Measurements from ENCODE around the gene NRP2. TPM values are rescaled to one million over a fixed set of nuclear protein-coding genes. Genes with fewer than 3 reads are reported as not detected.
A peak's percentile ranks its signal among the peaks of the same experiment; 100 is the strongest.

The NRP2 gene
- total RNA-seq, 1 donor from 2014 or later, result 76.7 TPM

- H3K36me3 ChIP-seq (ENCODE audit: insufficient read depth, low read length), result no peaks in the 10 kb centered on the region
- H3K9ac ChIP-seq (ENCODE audit: low read length), result no peak overlapping the region
- H3K4me1 ChIP-seq (ENCODE audit: insufficient read depth, low read length), result peaks cover 4% of the 10 kb centered on the region
- no peak for DNase-seq (ENCODE audit: low read depth)
- Mint-ChIP-seq H3K36me3 (ENCODE audit: low read depth, unreplicated experiment) (no peaks in the 10 kb centered on the region), H3K27me3 (ENCODE audit: low read depth, unreplicated experiment) (no peaks in the 10 kb centered on the region), H3K27ac (ENCODE audit: unreplicated experiment) (no peak overlapping the region), H3K4me3 (ENCODE audit: unreplicated experiment) (no peak overlapping the region), H3K9me3 (ENCODE audit: unreplicated experiment) (peaks cover 1% of the 10 kb centered on the region), H3K4me1 (ENCODE audit: low read depth, unreplicated experiment) (peaks cover 7% of the 10 kb centered on the region)
- H4K20me1 ChIP-seq (ENCODE audit: insufficient read depth, low read length), result no peaks in the 10 kb centered on the region
- no peak overlapping the region for H3K4me2 ChIP-seq (ENCODE audit: low read length)
- TF ChIP-seq CTCF (IDR thresholded peaks at IDR 0.05; ENCODE audit: insufficient read depth, low read depth, low read length), result no peak
- no peak for TF ChIP-seq EZH2 (IDR thresholded peaks at IDR 0.05; ENCODE audit: insufficient read depth, low read length)
- H3K9me3 ChIP-seq (ENCODE audit: insufficient read depth, low read depth, low read length), result no peaks in the 10 kb centered on the region
- no peak overlapping the region for H3K27ac ChIP-seq (ENCODE audit: low read depth, low read length)
- H2AFZ ChIP-seq (ENCODE audit: low read depth, low read length), result no peak overlapping the region
- H3K27me3 ChIP-seq (ENCODE audit: insufficient read depth, low read length), result no peaks in the 10 kb centered on the region
- H3K4me3 ChIP-seq (ENCODE audit: insufficient read depth, low read depth, low read length), result no peak overlapping the region
- no peaks in the 10 kb centered on the region for H3K79me2 ChIP-seq (ENCODE audit: insufficient read depth, low read length)
- FAIRE-seq, result no peak
These were observed 41.6 kb upstream of the NRP2 start for GRCh38 chr2:205640716-205641115.

DNA sequence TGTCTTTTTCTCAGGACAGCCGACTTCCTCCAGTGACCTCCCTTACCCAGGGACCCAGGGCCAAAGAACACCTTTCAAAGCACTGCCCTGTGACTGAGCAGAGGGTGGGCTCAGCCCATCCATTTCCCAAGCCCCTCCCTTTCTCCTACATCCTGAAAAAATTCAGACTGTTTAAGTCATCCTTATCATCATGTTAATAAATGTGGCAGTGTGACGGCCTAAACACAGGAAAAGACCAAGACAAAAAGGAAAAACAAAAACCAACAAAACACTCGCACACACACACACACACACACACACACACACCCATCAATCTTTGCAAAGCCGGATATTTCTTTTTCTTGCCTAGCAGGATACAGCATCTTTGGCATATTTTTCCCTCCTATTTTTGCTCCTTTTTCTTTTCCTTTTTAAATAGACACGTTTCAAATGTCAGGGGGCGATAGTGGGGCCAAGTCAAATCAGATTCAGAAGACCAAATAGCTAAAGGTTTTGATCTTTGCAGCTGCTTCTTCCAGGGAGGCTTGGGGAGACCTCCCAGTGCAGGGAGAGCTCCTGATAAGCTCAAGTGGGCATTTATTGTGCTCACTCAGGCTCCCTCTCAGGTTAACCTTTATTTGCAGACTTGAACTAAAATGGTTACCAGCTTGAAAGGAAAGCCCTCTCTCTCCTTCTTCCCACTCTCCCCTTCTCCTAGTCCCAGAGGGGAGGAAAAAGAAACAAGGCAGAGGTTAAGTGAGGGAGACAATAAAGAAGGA is 39.5 kb upstream of the NRP2 start:
- no peak overlapping the region for H3K27ac Mint-ChIP-seq (ENCODE audit: unreplicated experiment)
- peaks cover 1% of the 10 kb centered on the region for H3K9me3 Mint-ChIP-seq (ENCODE audit: unreplicated experiment)
- H3K27me3 Mint-ChIP-seq (ENCODE audit: low read depth, unreplicated experiment), result no peaks in the 10 kb centered on the region
- FAIRE-seq (no peak), DNase-seq (ENCODE audit: low read depth) (no peak)
- TF ChIP-seq EZH2 (IDR thresholded peaks at IDR 0.05; ENCODE audit: insufficient read depth, low read length) (no peak), CTCF (IDR thresholded peaks at IDR 0.05; ENCODE audit: insufficient read depth, low read depth, low read length) (no peak)
- Histone ChIP-seq H3K36me3 (ENCODE audit: insufficient read depth, low read length) (no peaks in the 10 kb centered on the region), H3K27me3 (ENCODE audit: insufficient read depth, low read length) (no peaks in the 10 kb centered on the region), H3K9ac (ENCODE audit: low read length) (no peak overlapping the region), H3K4me2 (ENCODE audit: low read length) (no peak overlapping the region), H3K4me1 (ENCODE audit: insufficient read depth, low read length) (peaks cover 4% of the 10 kb centered on the region), H3K79me2 (ENCODE audit: insufficient read depth, low read length) (no peaks in the 10 kb centered on the region), H3K27ac (ENCODE audit: low read depth, low read length) (no peak overlapping the region), H3K9me3 (ENCODE audit: insufficient read depth, low read depth, low read length) (no peaks in the 10 kb centered on the region), H3K4me3 (ENCODE audit: insufficient read depth, low read depth, low read length) (no peak overlapping the region), H2AFZ (ENCODE audit: low read depth, low read length) (no peak overlapping the region), H4K20me1 (ENCODE audit: insufficient read depth, low read length) (no peaks in the 10 kb centered on the region)
- H3K36me3 Mint-ChIP-seq (ENCODE audit: low read depth, unreplicated experiment), result no peaks in the 10 kb centered on the region
- peaks cover 7% of the 10 kb centered on the region for H3K4me1 Mint-ChIP-seq (ENCODE audit: low read depth, unreplicated experiment)
- H3K4me3 Mint-ChIP-seq (ENCODE audit: unreplicated experiment), result no peak overlapping the region

DNA sequence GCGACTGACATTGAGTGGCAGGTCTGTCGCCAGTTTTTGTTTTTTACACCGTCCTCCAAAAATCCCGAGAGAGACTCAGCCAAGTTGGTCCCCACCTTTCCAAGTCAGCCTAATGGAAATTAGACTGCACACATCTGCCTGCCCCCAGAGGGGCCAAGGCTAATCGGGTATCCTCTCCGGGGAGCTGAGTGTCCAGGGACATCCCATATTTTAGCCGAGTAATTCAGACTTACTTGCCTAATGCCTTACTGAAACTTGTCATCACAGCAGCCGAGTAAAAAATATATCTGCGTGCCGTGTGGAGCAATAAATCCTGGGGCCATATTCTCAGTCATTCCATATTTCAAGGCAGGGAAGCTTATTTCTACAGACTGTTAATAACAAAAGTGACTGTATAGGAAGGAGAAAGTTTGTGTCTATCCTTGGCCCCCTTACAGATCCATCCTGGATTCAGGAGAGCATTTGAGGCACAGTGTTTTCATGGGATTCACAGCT is 38.9 kb upstream of the NRP2 start:
- Mint-ChIP-seq H3K4me3 (ENCODE audit: unreplicated experiment) (no peak overlapping the region), H3K27me3 (ENCODE audit: low read depth, unreplicated experiment) (no peaks in the 10 kb centered on the region), H3K9me3 (ENCODE audit: unreplicated experiment) (peaks cover 1% of the 10 kb centered on the region), H3K4me1 (ENCODE audit: low read depth, unreplicated experiment) (peaks cover 7% of the 10 kb centered on the region), H3K27ac (ENCODE audit: unreplicated experiment) (no peak overlapping the region), H3K36me3 (ENCODE audit: low read depth, unreplicated experiment) (no peaks in the 10 kb centered on the region)
- Histone ChIP-seq H2AFZ (ENCODE audit: low read depth, low read length) (no peak overlapping the region), H3K27ac (ENCODE audit: low read depth, low read length) (no peak overlapping the region), H4K20me1 (ENCODE audit: insufficient read depth, low read length) (no peaks in the 10 kb centered on the region), H3K36me3 (ENCODE audit: insufficient read depth, low read length) (no peaks in the 10 kb centered on the region), H3K4me2 (ENCODE audit: low read length) (peak overlapping the region; percentile 38), H3K9me3 (ENCODE audit: insufficient read depth, low read depth, low read length) (no peaks in the 10 kb centered on the region), H3K9ac (ENCODE audit: low read length) (no peak overlapping the region), H3K4me1 (ENCODE audit: insufficient read depth, low read length) (peaks cover 4% of the 10 kb centered on the region), H3K27me3 (ENCODE audit: insufficient read depth, low read length) (no peaks in the 10 kb centered on the region), H3K4me3 (ENCODE audit: insufficient read depth, low read depth, low read length) (no peak overlapping the region), H3K79me2 (ENCODE audit: insufficient read depth, low read length) (no peaks in the 10 kb centered on the region)
- FAIRE-seq (no peak), DNase-seq (ENCODE audit: low read depth) (no peak)
- TF ChIP-seq CTCF (IDR thresholded peaks at IDR 0.05; ENCODE audit: insufficient read depth, low read depth, low read length) (no peak), EZH2 (IDR thresholded peaks at IDR 0.05; ENCODE audit: insufficient read depth, low read length) (no peak)

Data from astrocyte (in vitro differentiated cells and primary cell).